T47D (cell line): Measurements from ENCODE around the gene MATN4.

Experiments
- DNase-seq, 2 experiments: peaks; one replicate each; pipeline versions ENCODE4 v3.0.0 to v3.0.0-alpha.2; 2011 to 2012; ENCODE audit warnings: low read depth in 1 of 2, low spot score in 1 of 2
- JUND ChIP-seq: IDR thresholded peaks from 2 replicates; pipeline ENCODE4 v1.6.1; 2012; ENCODE audit warnings: low read depth
- in situ Hi-C: cut with HindIII; loops from 2 replicates; pipeline ENCODE4 v1.10.0; 2016; ENCODE audit warnings: low sequenced_read_pairs, low pct_unique_long_range_greater_than_20kb

The MATN4 gene

GRCh38 chr20:45301824-45302271 is 6.3 kb downstream of the MATN4 start:
- TF ChIP-seq JUND, result no peak
- no peak for DNase-seq
- in situ Hi-C loops, result no loop called here

GRCh38 chr20:45300961-45301360 is 7.1 kb downstream of the MATN4 start:
- in situ Hi-C loops, result no loop called here
- DNase-seq, result peak in 1 of 2 experiments; percentile 54
- no peak for TF ChIP-seq JUND

- TF ChIP-seq JUND, result no peak
- no peak for DNase-seq
- in situ Hi-C loops, result no loop called here
Observed at GRCh38 chr20:45299786-45300185, 8.3 kb downstream of the MATN4 start.

- DNase-seq, result no peak
- in situ Hi-C loops, result no loop called here
- TF ChIP-seq JUND, result no peak
Observed at GRCh38 chr20:45297786-45298497, 10.2 kb downstream of the MATN4 start.

GRCh38 chr20:45294659-45295058 is 13.4 kb downstream of the MATN4 start:
- in situ Hi-C loops, result no loop called here
- no peak for TF ChIP-seq JUND
- no peak for DNase-seq

GRCh38 chr20:45294003-45294368 is 14.1 kb downstream of the MATN4 start:
- in situ Hi-C loops, result no loop called here
- no peak for TF ChIP-seq JUND
- DNase-seq, result no peak

GRCh38 chr20:45293041-45294002 is 14.8 kb downstream of the MATN4 start:
- DNase-seq, result peak; percentile 85 to 99
- TF ChIP-seq JUND, result no peak
- in situ Hi-C loops, result no loop called here

GRCh38 chr20:45292343-45292742 is 15.8 kb downstream of the MATN4 start:
- in situ Hi-C loops, result no loop called here
- no peak for DNase-seq
- no peak for TF ChIP-seq JUND

GRCh38 chr20:45291526-45291925 is 16.6 kb downstream of the MATN4 start:
- DNase-seq, result no peak
- no peak for TF ChIP-seq JUND
- in situ Hi-C loops, result no loop called here

- no peak for TF ChIP-seq JUND
- DNase-seq, result peak; percentile 89 to 90
- in situ Hi-C loops, result no loop called here
Observed at GRCh38 chr20:45290677-45291355, 17.3 kb downstream of the MATN4 start.

- TF ChIP-seq JUND, result no peak
- DNase-seq, result no peak
- in situ Hi-C loops, result no loop called here
Observed at GRCh38 chr20:45289942-45290676, 18.0 kb downstream of the MATN4 start.

GRCh38 chr20:45288860-45289259 is 19.2 kb downstream of the MATN4 start:
- in situ Hi-C loops, result no loop called here
- no peak for DNase-seq
- no peak for TF ChIP-seq JUND
